HepG2 (cell line): ENCODE data around the gene AKAP8. TPM values are rescaled to one million over a fixed set of nuclear protein-coding genes. Genes with fewer than 3 reads are reported as not detected.

Experiments used
- BCL6 ChIP-seq: IDR thresholded peaks from 2 replicates; pipeline ENCODE4 v1.6.1; 2016; ENCODE audit warnings: missing genetic modification reagents, missing compliant biosample characterization
- FOSL1 ChIP-seq: sonication (generic); formaldehyde crosslinking; IDR thresholded peaks from 2 replicates; pipeline ENCODE4 v1.9.0; 2021; ENCODE audit warnings: missing genetic modification reagents, borderline replicate concordance
- JUN ChIP-seq: sonication (generic); formaldehyde crosslinking; IDR thresholded peaks from 2 replicates; pipeline ENCODE4 v1.4.0; 2020; ENCODE audit warnings: mild to moderate bottlenecking, missing genetic modification reagents
- MAF1 ChIP-seq: sonication (generic); formaldehyde crosslinking; IDR thresholded peaks from 2 replicates; pipeline ENCODE4 v1.5.0; 2020; ENCODE audit warnings: missing genetic modification reagents, borderline replicate concordance
- MAFF ChIP-seq: IDR thresholded peaks from 2 replicates; pipeline ENCODE4 v1.6.1; 2011; ENCODE audit warnings: low read depth, low read length, improper control_type of control experiment
- PHF20 ChIP-seq: sonication (generic); formaldehyde crosslinking; IDR thresholded peaks from 2 replicates; pipeline ENCODE4 v1.5.0; 2020; ENCODE audit warnings: mild to moderate bottlenecking, missing genetic modification reagents
- PTBP1 ChIP-seq: fragments of 200-400 bp; formaldehyde crosslinking; IDR thresholded peaks from 2 replicates; pipeline ENCODE4 v1.6.1; 2018; ENCODE audit warnings: low read length, low read depth; ENCODE audit not compliant: poor library complexity, severe bottlenecking
- ZIK1 ChIP-seq: sonication (generic); formaldehyde crosslinking; IDR thresholded peaks from 2 replicates; pipeline ENCODE4 v1.5.0; 2020; ENCODE audit warnings: mild to moderate bottlenecking, low read depth, missing genetic modification reagents, borderline replicate concordance
- ZNF775 ChIP-seq: sonication (generic); formaldehyde crosslinking; IDR thresholded peaks from 2 replicates; pipeline ENCODE4 v1.4.0; 2020; ENCODE audit warnings: missing genetic modification reagents, mild to moderate bottlenecking, moderate library complexity, borderline replicate concordance
- polyA plus RNA-seq, 8 experiments: library from polyadenylated mRNA; depleted of rRNA in 3 of 8; stranded (reverse) in 7 of 8; unstranded in 1 of 8; fragments of >200 nt; fragmentation: Illumina TruSeq in 4 of 8; extraction: Trizol in 4 of 8; gene quantifications; 2 replicates each; pipeline versions ENCODE4 v1.2.1 to v1.2.3, GENCODE V29; 2011 to 2016; ENCODE audit warnings: low read depth in 4 of 8, missing spikeins in 1 of 8, mixed read lengths in 1 of 8; ENCODE audit not compliant: insufficient read depth in 1 of 8
- total RNA-seq, 5 experiments: library from RNA; depleted of rRNA; stranded (reverse); fragments of >200 nt; fragmentation: Illumina TruSeq; extraction: Trizol; gene quantifications; 2 replicates each; pipeline ENCODE4 v1.2.3, GENCODE V29; 2016; ENCODE audit warnings: low read depth in 1 of 5
- TF ChIP-seq, protein P1 (sequence below): sonication (generic); formaldehyde crosslinking; IDR thresholded peaks from 2 replicates; pipeline ENCODE4 v1.5.0; 2020; ENCODE audit warnings: mild to moderate bottlenecking, missing genetic modification reagents
- TF ChIP-seq, protein P2 (sequence below): IDR thresholded peaks from 2 replicates; pipeline ENCODE4 v1.6.1; 2016; ENCODE audit warnings: missing compliant biosample characterization, missing genetic modification reagents, borderline replicate concordance
- TF ChIP-seq, protein P3 (sequence below): sonication (generic); formaldehyde crosslinking; IDR thresholded peaks from 2 replicates; pipeline ENCODE4 v1.8.0; 2022; ENCODE audit warnings: mild to moderate bottlenecking, missing genetic modification reagents
- TF ChIP-seq, protein P4 (sequence below): sonication (generic); formaldehyde crosslinking; IDR thresholded peaks from 2 replicates; pipeline ENCODE4 v1.4.0; 2020; ENCODE audit warnings: missing genetic modification reagents
- TF ChIP-seq, protein P5 (sequence below): IDR thresholded peaks from 2 replicates; pipeline ENCODE4 v1.6.1; 2018; ENCODE audit warnings: missing genetic modification reagents
- TF ChIP-seq, protein P6 (sequence below): sonication (generic); formaldehyde crosslinking; conservative IDR thresholded peaks from 2 replicates; pipeline ENCODE4 v1.8.0; 2022; ENCODE audit warnings: missing genetic modification reagents
- TF ChIP-seq, protein P7 (sequence below): sonication (generic); formaldehyde crosslinking; conservative IDR thresholded peaks from 2 replicates; pipeline ENCODE4 v1.8.1; 2023; ENCODE audit warnings: missing genetic modification reagents

The AKAP8 gene
- total and polyA plus RNA-seq, 2 of the 13 experiments (the other 11 are each of a cell fraction or from before 2014, with no cell fraction given): 15.9 to 22.1 TPM

DNA sequence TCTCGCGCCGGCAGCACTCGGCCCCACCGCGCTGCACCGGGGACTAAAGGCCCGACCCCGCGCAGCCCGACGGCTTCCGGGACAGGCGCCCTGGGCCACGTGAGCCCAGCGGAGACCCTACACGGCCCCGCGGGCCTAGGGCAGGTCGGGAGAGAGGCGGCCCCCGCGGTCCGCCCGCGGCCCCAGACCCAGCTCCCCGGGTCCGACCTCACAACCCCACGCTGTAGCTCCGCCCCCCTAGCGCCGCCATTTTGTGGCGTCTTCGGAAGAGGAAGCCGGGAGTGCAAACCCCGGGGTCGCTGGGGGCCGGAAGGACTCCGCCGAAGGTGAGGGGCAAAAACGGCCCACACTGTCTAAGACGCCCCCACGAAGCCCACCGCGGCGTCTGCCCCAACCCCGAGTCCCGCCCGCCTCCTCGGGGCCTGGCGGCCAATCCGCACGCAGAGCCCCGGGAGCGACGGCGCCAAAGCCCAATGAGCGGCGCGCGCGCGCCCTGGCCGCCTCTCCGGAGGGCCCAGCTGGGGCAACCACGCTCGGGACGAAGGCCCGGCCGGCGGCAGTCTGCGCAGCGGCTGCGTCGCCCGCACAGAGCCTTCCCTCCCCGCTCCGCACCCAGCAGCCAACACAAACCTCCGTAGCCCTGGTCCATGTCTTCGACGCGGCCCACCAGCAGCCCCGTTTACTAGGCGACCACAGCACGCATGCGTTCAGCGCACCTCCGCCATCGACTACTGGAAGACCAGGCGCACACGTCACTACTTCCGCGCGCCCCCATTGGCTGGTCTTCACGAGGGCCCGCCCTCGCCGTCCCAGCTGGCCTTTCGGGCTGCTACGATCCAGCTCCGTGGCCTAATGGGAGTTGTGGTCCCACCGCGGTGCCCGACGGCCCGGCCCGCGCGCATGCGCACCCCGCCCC lies at the start of gene AKAP8 (continued):
- TF ChIP-seq, protein P1, sequence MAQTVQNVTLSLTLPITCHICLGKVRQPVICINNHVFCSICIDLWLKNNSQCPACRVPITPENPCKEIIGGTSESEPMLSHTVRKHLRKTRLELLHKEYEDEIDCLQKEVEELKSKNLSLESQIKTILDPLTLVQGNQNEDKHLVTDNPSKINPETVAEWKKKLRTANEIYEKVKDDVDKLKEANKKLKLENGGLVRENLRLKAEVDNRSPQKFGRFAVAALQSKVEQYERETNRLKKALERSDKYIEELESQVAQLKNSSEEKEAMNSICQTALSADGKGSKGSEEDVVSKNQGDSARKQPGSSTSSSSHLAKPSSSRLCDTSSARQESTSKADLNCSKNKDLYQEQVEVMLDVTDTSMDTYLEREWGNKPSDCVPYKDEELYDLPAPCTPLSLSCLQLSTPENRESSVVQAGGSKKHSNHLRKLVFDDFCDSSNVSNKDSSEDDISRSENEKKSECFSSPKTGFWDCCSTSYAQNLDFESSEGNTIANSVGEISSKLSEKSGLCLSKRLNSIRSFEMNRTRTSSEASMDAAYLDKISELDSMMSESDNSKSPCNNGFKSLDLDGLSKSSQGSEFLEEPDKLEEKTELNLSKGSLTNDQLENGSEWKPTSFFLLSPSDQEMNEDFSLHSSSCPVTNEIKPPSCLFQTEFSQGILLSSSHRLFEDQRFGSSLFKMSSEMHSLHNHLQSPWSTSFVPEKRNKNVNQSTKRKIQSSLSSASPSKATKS (CRISPR knock-in tag): no peak
- TF ChIP-seq, protein P2, sequence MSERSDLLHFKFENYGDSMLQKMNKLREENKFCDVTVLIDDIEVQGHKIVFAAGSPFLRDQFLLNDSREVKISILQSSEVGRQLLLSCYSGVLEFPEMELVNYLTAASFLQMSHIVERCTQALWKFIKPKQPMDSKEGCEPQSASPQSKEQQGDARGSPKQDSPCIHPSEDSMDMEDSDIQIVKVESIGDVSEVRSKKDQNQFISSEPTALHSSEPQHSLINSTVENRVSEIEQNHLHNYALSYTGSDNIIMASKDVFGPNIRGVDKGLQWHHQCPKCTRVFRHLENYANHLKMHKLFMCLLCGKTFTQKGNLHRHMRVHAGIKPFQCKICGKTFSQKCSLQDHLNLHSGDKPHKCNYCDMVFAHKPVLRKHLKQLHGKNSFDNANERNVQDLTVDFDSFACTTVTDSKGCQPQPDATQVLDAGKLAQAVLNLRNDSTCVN (CRISPR knock-in tag): no peak; the same call in 1 of the 2 replicates
- TF ChIP-seq PHF20 (CRISPR knock-in tag) (peak; percentile 60), ZNF775 (CRISPR knock-in tag) (no peak), PTBP1 (no peak), FOSL1 (CRISPR knock-in tag) (no peak), MAF1 (no peak; the same call in 1 of the 2 replicates), BCL6 (peak; percentile 9; the same call in 1 of the 2 replicates), MAFF (no peak), JUN (CRISPR knock-in tag) (0 out of 2 replicates have a peak, but pooled peaks have one; percentile 12), ZIK1 (CRISPR knock-in tag) (no peak; the same call in 1 of the 2 replicates)
- TF ChIP-seq, protein P3, sequence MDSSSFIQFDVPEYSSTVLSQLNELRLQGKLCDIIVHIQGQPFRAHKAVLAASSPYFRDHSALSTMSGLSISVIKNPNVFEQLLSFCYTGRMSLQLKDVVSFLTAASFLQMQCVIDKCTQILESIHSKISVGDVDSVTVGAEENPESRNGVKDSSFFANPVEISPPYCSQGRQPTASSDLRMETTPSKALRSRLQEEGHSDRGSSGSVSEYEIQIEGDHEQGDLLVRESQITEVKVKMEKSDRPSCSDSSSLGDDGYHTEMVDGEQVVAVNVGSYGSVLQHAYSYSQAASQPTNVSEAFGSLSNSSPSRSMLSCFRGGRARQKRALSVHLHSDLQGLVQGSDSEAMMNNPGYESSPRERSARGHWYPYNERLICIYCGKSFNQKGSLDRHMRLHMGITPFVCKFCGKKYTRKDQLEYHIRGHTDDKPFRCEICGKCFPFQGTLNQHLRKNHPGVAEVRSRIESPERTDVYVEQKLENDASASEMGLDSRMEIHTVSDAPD (CRISPR knock-in tag): no peak
- TF ChIP-seq, protein P4, sequence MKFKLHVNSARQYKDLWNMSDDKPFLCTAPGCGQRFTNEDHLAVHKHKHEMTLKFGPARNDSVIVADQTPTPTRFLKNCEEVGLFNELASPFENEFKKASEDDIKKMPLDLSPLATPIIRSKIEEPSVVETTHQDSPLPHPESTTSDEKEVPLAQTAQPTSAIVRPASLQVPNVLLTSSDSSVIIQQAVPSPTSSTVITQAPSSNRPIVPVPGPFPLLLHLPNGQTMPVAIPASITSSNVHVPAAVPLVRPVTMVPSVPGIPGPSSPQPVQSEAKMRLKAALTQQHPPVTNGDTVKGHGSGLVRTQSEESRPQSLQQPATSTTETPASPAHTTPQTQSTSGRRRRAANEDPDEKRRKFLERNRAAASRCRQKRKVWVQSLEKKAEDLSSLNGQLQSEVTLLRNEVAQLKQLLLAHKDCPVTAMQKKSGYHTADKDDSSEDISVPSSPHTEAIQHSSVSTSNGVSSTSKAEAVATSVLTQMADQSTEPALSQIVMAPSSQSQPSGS (CRISPR knock-in tag): peak; percentile 75
- TF ChIP-seq, protein P5, sequence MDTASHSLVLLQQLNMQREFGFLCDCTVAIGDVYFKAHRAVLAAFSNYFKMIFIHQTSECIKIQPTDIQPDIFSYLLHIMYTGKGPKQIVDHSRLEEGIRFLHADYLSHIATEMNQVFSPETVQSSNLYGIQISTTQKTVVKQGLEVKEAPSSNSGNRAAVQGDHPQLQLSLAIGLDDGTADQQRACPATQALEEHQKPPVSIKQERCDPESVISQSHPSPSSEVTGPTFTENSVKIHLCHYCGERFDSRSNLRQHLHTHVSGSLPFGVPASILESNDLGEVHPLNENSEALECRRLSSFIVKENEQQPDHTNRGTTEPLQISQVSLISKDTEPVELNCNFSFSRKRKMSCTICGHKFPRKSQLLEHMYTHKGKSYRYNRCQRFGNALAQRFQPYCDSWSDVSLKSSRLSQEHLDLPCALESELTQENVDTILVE (CRISPR knock-in tag): peak; percentile 47; the same call in 1 of the 2 replicates
- TF ChIP-seq, protein P6, sequence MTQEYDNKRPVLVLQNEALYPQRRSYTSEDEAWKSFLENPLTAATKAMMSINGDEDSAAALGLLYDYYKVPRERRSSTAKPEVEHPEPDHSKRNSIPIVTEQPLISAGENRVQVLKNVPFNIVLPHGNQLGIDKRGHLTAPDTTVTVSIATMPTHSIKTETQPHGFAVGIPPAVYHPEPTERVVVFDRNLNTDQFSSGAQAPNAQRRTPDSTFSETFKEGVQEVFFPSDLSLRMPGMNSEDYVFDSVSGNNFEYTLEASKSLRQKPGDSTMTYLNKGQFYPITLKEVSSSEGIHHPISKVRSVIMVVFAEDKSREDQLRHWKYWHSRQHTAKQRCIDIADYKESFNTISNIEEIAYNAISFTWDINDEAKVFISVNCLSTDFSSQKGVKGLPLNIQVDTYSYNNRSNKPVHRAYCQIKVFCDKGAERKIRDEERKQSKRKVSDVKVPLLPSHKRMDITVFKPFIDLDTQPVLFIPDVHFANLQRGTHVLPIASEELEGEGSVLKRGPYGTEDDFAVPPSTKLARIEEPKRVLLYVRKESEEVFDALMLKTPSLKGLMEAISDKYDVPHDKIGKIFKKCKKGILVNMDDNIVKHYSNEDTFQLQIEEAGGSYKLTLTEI (CRISPR knock-in tag): no peak; the same call in 1 of the 2 replicates
- TF ChIP-seq, protein P7, sequence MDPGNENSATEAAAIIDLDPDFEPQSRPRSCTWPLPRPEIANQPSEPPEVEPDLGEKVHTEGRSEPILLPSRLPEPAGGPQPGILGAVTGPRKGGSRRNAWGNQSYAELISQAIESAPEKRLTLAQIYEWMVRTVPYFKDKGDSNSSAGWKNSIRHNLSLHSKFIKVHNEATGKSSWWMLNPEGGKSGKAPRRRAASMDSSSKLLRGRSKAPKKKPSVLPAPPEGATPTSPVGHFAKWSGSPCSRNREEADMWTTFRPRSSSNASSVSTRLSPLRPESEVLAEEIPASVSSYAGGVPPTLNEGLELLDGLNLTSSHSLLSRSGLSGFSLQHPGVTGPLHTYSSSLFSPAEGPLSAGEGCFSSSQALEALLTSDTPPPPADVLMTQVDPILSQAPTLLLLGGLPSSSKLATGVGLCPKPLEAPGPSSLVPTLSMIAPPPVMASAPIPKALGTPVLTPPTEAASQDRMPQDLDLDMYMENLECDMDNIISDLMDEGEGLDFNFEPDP (CRISPR knock-in tag): no peak
